ENCODE results near the gene POLR3E. TPM values are rescaled to one million over a fixed set of nuclear protein-coding genes. Genes with fewer than 3 reads are reported as not detected.

The POLR3E gene
- total and polyA plus RNA-seq, 2 experiments from 2014 or later: 23.5 to 62.5 TPM

- 96% methylated on average over 19 of the region's 19 CpGs for WGBS (ENCODE audit: low lambda C conversion rate, missing lambda C conversion rate)
- H3K9me2 ChIP-seq (replicated peaks; ENCODE audit: insufficient read depth): no peaks in the 10 kb centered on the region
- no peaks in the 10 kb centered on the region for H3K9me3 ChIP-seq (ENCODE audit: low read depth)
Measured at GRCh38 chr16:22324787-22325597, 27.8 kb downstream of the POLR3E start.

GRCh38 chr16:22325598-22326368 is 28.6 kb downstream of the POLR3E start:
- Histone ChIP-seq H3K27ac (no peak overlapping the region), H3K4me3 (no peak overlapping the region), H3K36me3 (replicated peaks; ENCODE audit: insufficient read depth, low read depth) (no peaks in the 10 kb centered on the region), H4K20me1 (ENCODE audit: insufficient read depth, poor library complexity, severe bottlenecking) (peaks cover 3% of the 10 kb centered on the region), H3K4me1 (ENCODE audit: insufficient read depth) (no peaks in the 10 kb centered on the region), H3K27me3 (no peaks in the 10 kb centered on the region), H3K4me2 (no peak overlapping the region), H3K9me3 (ENCODE audit: low read depth) (no peaks in the 10 kb centered on the region), H2AFZ (no peak overlapping the region), H3K9me2 (replicated peaks; ENCODE audit: insufficient read depth) (no peaks in the 10 kb centered on the region), H3K79me2 (peaks cover 4% of the 10 kb centered on the region)
- no peak for TF ChIP-seq CTCF (IDR thresholded peaks at IDR 0.05; ENCODE audit: poor library complexity)
- TF ChIP-seq EZH2 (IDR thresholded peaks at IDR 0.05; ENCODE audit: borderline replicate concordance): no peak
- no peak for TF ChIP-seq EZH2phosphoT487 (IDR thresholded peaks at IDR 0.05; ENCODE audit: low read depth, severe bottlenecking, unreplicated experiment)
- 96% methylated on average over 46 of the region's 46 CpGs for WGBS (ENCODE audit: low lambda C conversion rate, missing lambda C conversion rate)
- no peak for DNase-seq (ENCODE audit: low spot score)

More at GRCh38 chr16:22324787-22325597, 27.8 kb downstream of the POLR3E start:
- Histone ChIP-seq H3K4me1 (ENCODE audit: insufficient read depth) (no peaks in the 10 kb centered on the region), H3K4me3 (no peak overlapping the region), H3K79me2 (peaks cover 4% of the 10 kb centered on the region), H3K27me3 (no peaks in the 10 kb centered on the region), H2AFZ (no peak overlapping the region), H4K20me1 (ENCODE audit: insufficient read depth, poor library complexity, severe bottlenecking) (peaks cover 3% of the 10 kb centered on the region), H3K4me2 (no peak overlapping the region), H3K36me3 (replicated peaks; ENCODE audit: insufficient read depth, low read depth) (no peaks in the 10 kb centered on the region), H3K27ac (no peak overlapping the region)
- DNase-seq (ENCODE audit: low spot score): no peak
- no peak for TF ChIP-seq EZH2phosphoT487 (IDR thresholded peaks at IDR 0.05; ENCODE audit: low read depth, severe bottlenecking, unreplicated experiment)

GRCh38 chr16:22326369-22326652 is 29.1 kb downstream of the POLR3E start:
- Histone ChIP-seq H3K9me3 (ENCODE audit: low read depth) (no peaks in the 10 kb centered on the region), H3K36me3 (replicated peaks; ENCODE audit: insufficient read depth, low read depth) (no peaks in the 10 kb centered on the region), H3K27me3 (no peaks in the 10 kb centered on the region), H3K4me1 (ENCODE audit: insufficient read depth) (no peaks in the 10 kb centered on the region), H3K4me3 (no peak overlapping the region), H3K4me2 (no peak overlapping the region), H3K79me2 (peaks cover 4% of the 10 kb centered on the region), H3K9me2 (replicated peaks; ENCODE audit: insufficient read depth) (no peaks in the 10 kb centered on the region), H4K20me1 (ENCODE audit: insufficient read depth, poor library complexity, severe bottlenecking) (peaks cover 3% of the 10 kb centered on the region), H3K27ac (no peak overlapping the region), H2AFZ (no peak overlapping the region)
- DNase-seq (ENCODE audit: low spot score): no peak
- WGBS (ENCODE audit: low lambda C conversion rate, missing lambda C conversion rate): 85% methylated on average over 4 of the region's 4 CpGs
- TF ChIP-seq CTCF (IDR thresholded peaks at IDR 0.05; ENCODE audit: poor library complexity) (no peak), EZH2 (IDR thresholded peaks at IDR 0.05; ENCODE audit: borderline replicate concordance) (no peak), EZH2phosphoT487 (IDR thresholded peaks at IDR 0.05; ENCODE audit: low read depth, severe bottlenecking, unreplicated experiment) (no peak)
